Trophoblast cell (in vitro differentiated cells and primary cell): Measurements from ENCODE around the gene PHKA1.
"Not testable (repeated sequence)": the region's sequence is repeated elsewhere in the genome, so short reads cannot be mapped to it uniquely, and the experiment has no call there.

Experiments used
- DNase-seq, 2 donors: peaks; one replicate each; pipeline ENCODE4 v3.0.0-alpha.2; 2016
- H2AFZ ChIP-seq: 2 replicates; pipeline ENCODE4 v1.6.1; 2013; ENCODE audit warnings: low read length, moderate library complexity, mild to moderate bottlenecking; ENCODE audit not compliant: insufficient read depth, poor library complexity
- H2AK5ac ChIP-seq: 2 replicates; pipeline ENCODE4 v1.6.1; 2013; ENCODE audit warnings: mild to moderate bottlenecking, low read length
- H2BK120ac ChIP-seq: 2 replicates; pipeline ENCODE4 v1.6.1; 2013; ENCODE audit warnings: low read length, mild to moderate bottlenecking, moderate library complexity; ENCODE audit not compliant: insufficient read depth, poor library complexity
- H2BK12ac ChIP-seq: 2 replicates; pipeline ENCODE4 v1.6.1; 2013; ENCODE audit warnings: mild to moderate bottlenecking, low read length, moderate library complexity
- H2BK5ac ChIP-seq: 2 replicates; pipeline ENCODE4 v1.6.1; 2013; ENCODE audit warnings: low read length, low read depth, moderate library complexity, mild to moderate bottlenecking; ENCODE audit not compliant: poor library complexity
- H3K14ac ChIP-seq: 2 replicates; pipeline ENCODE4 v1.6.1; 2013; ENCODE audit warnings: mild to moderate bottlenecking, low read length
- H3K18ac ChIP-seq: 2 replicates; pipeline ENCODE4 v1.6.1; 2013; ENCODE audit warnings: mild to moderate bottlenecking, low read length
- H3K23ac ChIP-seq: 2 replicates; pipeline ENCODE4 v1.6.1; 2013; ENCODE audit warnings: low read length
- H3K27ac ChIP-seq: 2 replicates; pipeline ENCODE4 v1.5.1; 2013; ENCODE audit warnings: low read depth, mild to moderate bottlenecking, inconsistent platforms, low read length, moderate library complexity
- H3K27me3 ChIP-seq: 2 replicates; pipeline ENCODE4 v1.6.1; 2013; ENCODE audit warnings: inconsistent platforms, mild to moderate bottlenecking, low read length, moderate library complexity; ENCODE audit not compliant: insufficient read depth
- H3K36me3 ChIP-seq, 2 experiments: 1 replicate in 1 of 2; 2 replicates in 1 of 2; pipeline ENCODE4 v1.6.1; 2013; ENCODE audit warnings: low read length in 2 of 2, mild to moderate bottlenecking in 2 of 2, moderate library complexity in 1 of 2; ENCODE audit not compliant: insufficient read depth in 2 of 2, control insufficient read depth in 1 of 2
- H3K4ac ChIP-seq: 2 replicates; pipeline ENCODE4 v1.6.1; 2013; ENCODE audit warnings: low read depth, mild to moderate bottlenecking, low read length, moderate library complexity
- H3K4me1 ChIP-seq, 2 experiments: 1 replicate in 1 of 2; 2 replicates in 1 of 2; pipeline ENCODE4 v1.6.1; 2013; ENCODE audit warnings: low read length in 2 of 2, mild to moderate bottlenecking in 2 of 2, moderate library complexity in 1 of 2; ENCODE audit not compliant: insufficient read depth in 2 of 2, control insufficient read depth in 1 of 2
- H3K4me2 ChIP-seq: 2 replicates; pipeline ENCODE4 v1.6.1; 2013; ENCODE audit warnings: inconsistent platforms, mild to moderate bottlenecking, low read length, moderate library complexity
- H3K4me3 ChIP-seq: 2 replicates; pipeline ENCODE4 v1.5.1; 2013; ENCODE audit warnings: mild to moderate bottlenecking, low read depth, low read length, inconsistent platforms
- H3K79me1 ChIP-seq: one replicate; pipeline ENCODE4 v1.6.1; 2013; ENCODE audit warnings: low read length
- H3K79me2 ChIP-seq: 2 replicates; pipeline ENCODE4 v1.6.1; 2013; ENCODE audit warnings: low read length, mild to moderate bottlenecking; ENCODE audit not compliant: control insufficient read depth, insufficient read depth, poor library complexity
- H3K9ac ChIP-seq: 2 replicates; pipeline ENCODE4 v1.6.1; 2013; ENCODE audit warnings: mild to moderate bottlenecking, low read length
- H3K9me3 ChIP-seq: 2 replicates; pipeline ENCODE4 v1.6.1; 2013; ENCODE audit warnings: low read depth, mild to moderate bottlenecking, control low read depth, inconsistent platforms, low read length; ENCODE audit not compliant: insufficient read depth
- H4K12ac ChIP-seq: 2 replicates; pipeline ENCODE4 v1.6.1; 2013; ENCODE audit warnings: low read depth, mild to moderate bottlenecking, low read length, moderate library complexity
- H4K8ac ChIP-seq: 2 replicates; pipeline ENCODE4 v1.6.1; 2013; ENCODE audit warnings: low read depth, mild to moderate bottlenecking, low read length, moderate library complexity
- H4K91ac ChIP-seq: one replicate; pipeline ENCODE4 v1.6.1; 2013; ENCODE audit warnings: low read depth, mild to moderate bottlenecking, low read length, moderate library complexity
- WGBS: extraction: QIAGEN DNeasy Blood & Tissue Kit; methylation state at CpG from one replicate; pipeline ENCODE4 v1.1.7; 2013; ENCODE audit warnings: missing lambda C conversion rate; ENCODE audit not compliant: insufficient read length, insufficient coverage; ENCODE audit errors: extremely low coverage; 5-methylcytosine and 5-hydroxymethylcytosine counted together

The PHKA1 gene

GRCh38 chrX:72569786-72570185 lies 144.3 kb downstream of the PHKA1 start:
- no peak overlapping the region for H4K12ac ChIP-seq
- no peak overlapping the region for H3K4ac ChIP-seq
- no peak overlapping the region for H3K4me2 ChIP-seq
- no peak overlapping the region for H4K91ac ChIP-seq
- H3K4me3 ChIP-seq: no peak overlapping the region
- H3K18ac ChIP-seq: no peak overlapping the region
- H3K79me2 ChIP-seq: no peaks in the 10 kb centered on the region
- H3K27ac ChIP-seq: no peak overlapping the region
- no peaks in the 10 kb centered on the region for H3K4me1 ChIP-seq
- H2BK5ac ChIP-seq: no peak overlapping the region
- DNase-seq: no peak
- no peak overlapping the region for H2BK12ac ChIP-seq
- no peak overlapping the region for H3K9ac ChIP-seq
- no peak overlapping the region for H2BK120ac ChIP-seq
- WGBS: no CpG with 5 or more reads among the region's 2 CpGs
- H3K23ac ChIP-seq: no peak overlapping the region
- H3K14ac ChIP-seq: no peak overlapping the region
- H2AK5ac ChIP-seq: no peak overlapping the region
- H4K8ac ChIP-seq: no peak overlapping the region
- H3K79me1 ChIP-seq: peaks cover 5% of the 10 kb centered on the region
- H3K36me3 ChIP-seq: peaks cover 6% of the 10 kb centered on the region in 2 experiments
- no peaks in the 10 kb centered on the region for H3K27me3 ChIP-seq
- no peak overlapping the region for H2AFZ ChIP-seq
- no peaks in the 10 kb centered on the region for H3K9me3 ChIP-seq

- Histone ChIP-seq H4K8ac (no peak overlapping the region), H2AK5ac (no peak overlapping the region)
Observed at GRCh38 chrX:72568406-72569092, 145.6 kb downstream of the PHKA1 start.

GRCh38 chrX:72566448-72566847 lies 147.7 kb downstream of the PHKA1 start:
- H3K79me1 ChIP-seq: no peaks in the 10 kb centered on the region
- no peak overlapping the region for H3K14ac ChIP-seq
- H3K4me2 ChIP-seq: no peak overlapping the region
- H4K12ac ChIP-seq: no peak overlapping the region
- no peak overlapping the region for H3K18ac ChIP-seq
- no peak overlapping the region for H2BK120ac ChIP-seq
- H3K23ac ChIP-seq: no peak overlapping the region
- WGBS: no CpG with 5 or more reads among the region's 2 CpGs
- H4K8ac ChIP-seq: no peak overlapping the region
- H4K91ac ChIP-seq: no peak overlapping the region
- no peak for DNase-seq
- H3K4ac ChIP-seq: no peak overlapping the region
- no peaks in the 10 kb centered on the region for H3K9me3 ChIP-seq
- H3K36me3 ChIP-seq: peaks cover 6 to 8% of the 10 kb centered on the region in 2 experiments
- no peak overlapping the region for H2AK5ac ChIP-seq
- no peak overlapping the region for H3K27ac ChIP-seq
- no peaks in the 10 kb centered on the region for H3K27me3 ChIP-seq
- H3K9ac ChIP-seq: no peak overlapping the region
- H2AFZ ChIP-seq: no peak overlapping the region
- H3K79me2 ChIP-seq: no peaks in the 10 kb centered on the region
- H2BK12ac ChIP-seq: no peak overlapping the region
- H2BK5ac ChIP-seq: no peak overlapping the region
- no peak overlapping the region for H3K4me3 ChIP-seq
- H3K4me1 ChIP-seq: no peaks in the 10 kb centered on the region

More at GRCh38 chrX:72568406-72569092, 145.6 kb downstream of the PHKA1 start:
- Histone ChIP-seq H3K79me2 (no peaks in the 10 kb centered on the region), H3K18ac (no peak overlapping the region), H2BK120ac (no peak overlapping the region), H2BK12ac (no peak overlapping the region), H3K79me1 (peaks cover 5% of the 10 kb centered on the region), H2BK5ac (no peak overlapping the region), H4K12ac (no peak overlapping the region), H3K23ac (no peak overlapping the region), H3K9ac (no peak overlapping the region), H3K4me1 (no peaks in the 10 kb centered on the region), H2AFZ (no peak overlapping the region), H3K27ac (no peak overlapping the region), H3K27me3 (no peaks in the 10 kb centered on the region), H3K36me3 (peaks cover 6% of the 10 kb centered on the region in 2 experiments), H3K4me3 (no peak overlapping the region), H3K4ac (no peak overlapping the region), H4K91ac (no peak overlapping the region), H3K4me2 (no peak overlapping the region), H3K14ac (no peak overlapping the region), H3K9me3 (no peaks in the 10 kb centered on the region)
- WGBS: no CpG with 5 or more reads among the region's 6 CpGs
- DNase-seq: no peak

- not testable (repeated sequence) for H4K12ac ChIP-seq, H3K4me2 ChIP-seq, H2BK120ac ChIP-seq, H3K79me2 ChIP-seq, H2AFZ ChIP-seq, H4K8ac ChIP-seq, H4K91ac ChIP-seq, DNase-seq, H3K9me3 ChIP-seq, H3K23ac ChIP-seq, H3K79me1 ChIP-seq, H3K14ac ChIP-seq, H3K4ac ChIP-seq, H3K27ac ChIP-seq, H3K27me3 ChIP-seq, H2BK5ac ChIP-seq, H3K36me3 ChIP-seq, H2BK12ac ChIP-seq, H2AK5ac ChIP-seq, H3K18ac ChIP-seq, H3K4me1 ChIP-seq, H3K4me3 ChIP-seq, H3K9ac ChIP-seq
- no CpG with 5 or more reads among the region's 28 CpGs for WGBS
Observed at GRCh38 chrX:72559655-72560054, 154.5 kb downstream of the PHKA1 start.
